Measurements from ENCODE around the gene KLF3.
"Not testable (repeated sequence)": the region's sequence is repeated elsewhere in the genome, so short reads cannot be mapped to it uniquely, and the experiment has no call there.

The KLF3 gene

DNA sequence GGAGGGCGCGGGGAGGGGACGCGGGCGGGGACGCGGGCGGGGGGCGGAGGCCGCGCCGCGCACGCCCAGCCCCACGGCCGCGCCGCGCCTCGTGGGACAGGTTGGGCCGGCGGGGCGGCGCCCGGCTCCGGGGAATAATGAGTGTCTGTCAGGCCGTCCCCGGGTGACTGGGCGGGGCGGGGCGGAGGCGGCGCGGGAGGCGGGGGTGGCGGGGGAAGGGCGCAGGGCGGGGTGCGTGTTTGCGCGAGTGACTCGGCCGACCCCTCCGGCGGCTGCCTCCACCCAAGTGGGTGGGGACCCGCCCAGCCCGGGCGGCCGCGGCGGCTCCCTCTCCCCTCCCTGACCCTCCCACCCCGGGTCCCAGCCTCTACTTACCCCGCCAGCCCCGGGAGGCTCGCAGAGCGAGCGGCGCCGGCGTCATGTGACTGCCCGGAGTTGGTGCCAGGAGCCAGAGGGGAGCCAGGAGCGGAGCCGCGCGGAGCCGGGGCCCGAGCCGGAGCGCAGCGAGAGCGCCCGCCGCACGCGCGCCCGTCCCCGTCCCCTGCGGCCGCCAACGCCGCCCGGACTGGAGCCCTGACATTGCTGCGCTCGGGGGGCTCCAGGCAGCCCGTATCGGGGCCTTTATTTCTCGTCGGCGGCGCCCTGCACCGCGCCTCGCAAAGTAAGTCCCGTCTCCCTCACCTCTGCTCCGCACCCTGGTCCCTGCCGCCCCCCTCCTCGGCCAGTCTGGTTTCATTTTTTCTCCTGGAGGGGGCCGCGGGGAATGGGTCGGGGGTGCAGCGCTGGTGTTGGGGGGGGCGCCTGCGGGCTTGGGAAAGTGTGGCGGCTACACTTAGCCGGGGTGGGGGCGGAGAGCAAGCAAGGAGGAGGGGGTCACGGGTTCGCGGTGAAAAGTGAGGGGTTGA, at the start of gene KLF3:
Gene KLF3, plus strand, starts transcription at position 399 of the 905 bp plus-strand sequence. CDS start 16,427 bp downstream, outside the sequence.
- FAIRE-seq, result no peak

DNA sequence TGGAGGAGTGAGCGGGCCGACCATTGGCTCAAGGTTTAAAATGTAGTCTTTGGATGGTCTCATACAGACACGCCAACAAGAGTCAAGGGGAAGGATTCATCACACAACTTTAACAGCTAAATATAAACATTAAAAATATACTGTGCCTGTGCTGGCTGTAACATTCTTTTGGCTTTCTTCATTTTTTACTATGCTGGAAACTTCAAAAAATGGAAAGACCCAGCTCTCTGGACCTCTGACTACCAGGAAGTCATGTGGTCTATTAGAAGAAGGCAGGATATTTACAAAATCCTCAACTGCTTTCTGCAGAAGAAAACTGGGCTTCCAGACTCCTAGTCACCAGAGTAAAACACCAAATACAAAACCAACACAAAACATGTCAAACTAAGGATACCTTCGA, 49.8 kb upstream of the KLF3 start:
- no peak for FAIRE-seq

DNA sequence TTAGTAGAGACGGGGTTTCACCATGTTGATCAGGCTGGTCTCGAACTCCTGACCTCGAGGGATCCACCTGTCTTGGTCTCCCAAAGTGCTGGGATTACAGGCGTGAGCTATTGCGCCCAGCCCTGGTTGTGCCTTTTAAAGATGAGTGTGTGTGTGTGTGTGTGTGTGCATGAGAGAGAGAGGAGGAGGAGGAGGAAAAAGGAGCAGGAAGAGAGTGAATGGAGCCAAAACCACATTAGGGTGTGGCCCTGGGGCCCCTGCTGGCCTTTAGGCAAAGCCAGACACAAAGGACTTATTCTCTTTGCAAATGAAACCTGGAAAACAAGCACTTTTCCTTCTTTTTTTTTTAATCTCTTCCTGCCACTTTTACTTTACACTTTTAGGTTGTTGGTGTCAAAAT, 48.2 kb upstream of the KLF3 start:
- no peak for FAIRE-seq

DNA sequence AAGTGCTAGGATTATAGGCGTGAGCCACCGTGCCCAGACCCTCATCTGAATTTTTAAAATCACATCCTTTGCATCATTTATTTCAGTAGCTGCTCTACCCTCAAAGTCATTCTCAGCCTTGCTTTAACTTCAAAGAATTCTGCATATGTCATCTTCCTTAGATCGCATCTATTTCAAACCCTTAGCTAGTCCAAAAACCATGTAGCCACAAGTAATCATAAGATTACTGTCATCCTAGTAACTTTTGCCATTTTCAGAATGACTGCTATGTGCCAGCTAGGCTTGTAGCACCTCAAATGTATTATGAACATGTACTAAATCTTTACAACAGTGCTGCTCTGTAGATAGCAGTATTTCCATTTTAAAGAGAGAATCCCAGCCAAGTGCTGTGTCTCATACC, 45.5 kb upstream of the KLF3 start:
- FAIRE-seq, result no peak

DNA sequence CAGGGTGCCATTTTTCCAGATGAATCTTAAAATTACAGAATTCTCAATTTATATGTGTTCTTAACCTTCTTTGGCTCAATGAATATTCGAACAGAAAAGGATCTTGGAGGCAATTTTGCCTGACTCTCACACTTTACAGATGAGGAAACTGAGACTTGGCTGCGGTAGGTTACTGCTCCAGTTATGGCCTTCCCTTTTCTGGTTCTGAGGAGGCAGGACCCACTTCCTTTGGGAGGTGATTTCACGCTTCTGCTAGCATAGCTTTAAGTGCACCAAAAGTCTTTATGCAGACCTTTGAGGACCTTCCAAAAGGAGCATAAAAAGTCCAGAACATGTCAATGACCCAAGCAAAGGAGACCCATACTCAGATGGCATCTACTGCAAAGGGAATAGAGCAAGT, 44.7 kb upstream of the KLF3 start:
- no peak for FAIRE-seq

DNA sequence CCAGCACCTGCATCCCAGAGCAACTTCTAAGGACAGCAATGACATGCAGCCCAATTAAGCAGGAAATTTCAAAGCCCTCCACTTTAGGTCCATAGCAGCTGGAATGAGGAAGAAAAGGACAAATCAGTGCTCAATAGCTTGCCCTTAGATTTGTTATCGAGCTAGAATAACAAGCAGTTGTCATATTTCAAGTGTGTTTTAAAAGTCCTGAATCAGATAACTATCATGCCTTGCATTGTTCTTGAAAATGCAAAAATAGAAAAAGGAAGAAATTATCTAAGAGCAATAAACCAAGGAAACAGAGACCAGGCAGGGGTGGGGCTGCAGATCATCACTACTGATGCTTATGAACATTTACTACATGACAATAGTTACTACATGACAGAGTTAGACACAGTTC, 43.9 kb upstream of the KLF3 start:
- FAIRE-seq, result no peak

DNA sequence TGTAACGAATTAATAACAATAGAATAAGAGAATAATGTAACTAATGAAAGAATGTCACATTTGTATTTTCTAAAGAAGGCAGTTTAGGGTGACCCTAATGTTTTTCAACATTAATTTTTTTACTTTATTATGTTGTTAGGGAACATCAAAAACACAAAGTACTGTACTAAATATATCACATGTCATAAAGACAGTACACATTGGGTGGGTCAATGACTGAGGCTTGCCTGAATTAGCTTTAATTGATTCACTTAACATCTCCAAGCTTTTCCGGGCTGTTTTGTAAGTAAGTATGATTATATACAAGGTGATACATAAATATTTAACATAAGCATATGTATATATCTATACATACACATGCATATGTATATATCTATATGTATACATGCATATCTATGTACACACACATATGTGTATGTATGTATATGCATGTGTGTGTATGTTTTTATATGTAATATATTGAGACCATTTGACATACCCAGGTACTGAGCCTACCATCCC, 43.4 kb upstream of the KLF3 start:
- FAIRE-seq, result no peak

DNA sequence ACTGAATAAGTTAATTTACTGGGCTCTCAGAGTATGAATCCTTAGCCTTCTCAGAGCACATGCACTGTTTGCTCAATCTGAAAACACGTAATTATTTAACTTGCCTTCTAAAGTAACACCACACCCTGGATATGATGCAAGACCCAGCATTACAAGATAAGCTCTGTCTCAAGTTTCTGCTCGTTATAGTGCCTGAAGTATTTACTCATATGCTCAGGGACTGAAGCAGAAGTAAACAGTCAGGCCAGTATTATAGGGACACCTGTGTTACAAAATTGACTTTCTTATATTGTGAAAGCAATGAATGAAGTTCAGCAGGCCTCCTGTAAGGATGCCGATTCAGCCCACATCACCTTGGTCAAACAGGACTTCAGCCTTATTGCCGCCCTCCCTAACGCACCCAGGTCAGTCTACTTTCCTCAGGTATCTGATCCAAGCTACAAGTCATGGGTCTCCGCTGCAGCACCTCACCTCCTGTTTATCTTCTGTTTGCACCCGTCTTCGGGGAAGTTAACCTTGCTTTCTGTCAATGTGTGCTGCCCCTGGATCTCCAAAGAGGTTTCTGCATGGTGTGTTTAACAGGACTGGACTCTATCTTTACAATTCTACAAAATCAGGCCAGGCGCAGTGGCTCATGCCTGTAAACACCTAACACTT, 42.8 kb upstream of the KLF3 start:
- no peak for FAIRE-seq

DNA sequence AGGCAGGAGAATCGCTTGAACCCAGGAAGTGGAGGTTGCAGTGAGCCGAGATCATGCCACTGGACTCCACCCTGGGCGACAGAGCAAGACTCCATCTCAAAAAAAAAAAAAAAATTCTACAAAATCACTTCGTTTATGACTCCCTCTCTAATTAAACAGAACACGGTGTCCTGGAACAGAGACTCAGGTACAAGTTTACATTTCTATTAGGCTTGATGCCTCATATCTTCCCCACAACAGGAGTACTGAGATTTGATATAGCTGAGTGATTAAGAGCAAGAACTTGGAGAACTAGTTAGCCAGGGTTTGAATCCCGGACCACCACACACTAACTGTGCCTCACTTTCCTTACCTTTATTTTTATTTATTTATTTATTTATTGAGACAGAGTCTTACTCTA, 42.2 kb upstream of the KLF3 start:
- no peak for FAIRE-seq

DNA sequence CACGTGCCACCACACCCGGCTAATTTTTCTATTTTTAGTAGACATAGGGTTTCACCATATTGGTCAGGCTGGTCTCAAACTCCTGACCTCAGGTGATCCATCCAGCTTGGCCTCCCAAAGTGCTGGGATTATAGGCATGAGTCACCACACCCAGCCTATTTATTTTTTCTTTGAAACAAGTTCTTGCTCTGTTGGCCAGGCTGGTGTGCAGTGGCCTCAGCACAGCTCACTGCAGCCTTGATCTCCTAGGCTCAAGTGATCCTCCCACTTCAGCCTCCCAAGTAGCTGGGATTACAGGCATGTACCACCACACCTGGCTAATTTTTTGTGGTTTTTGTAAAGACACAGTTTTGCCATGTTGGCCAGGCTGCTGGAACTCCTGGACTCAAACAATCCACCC, 41.7 kb upstream of the KLF3 start:
- FAIRE-seq, result not testable (repeated sequence)

DNA sequence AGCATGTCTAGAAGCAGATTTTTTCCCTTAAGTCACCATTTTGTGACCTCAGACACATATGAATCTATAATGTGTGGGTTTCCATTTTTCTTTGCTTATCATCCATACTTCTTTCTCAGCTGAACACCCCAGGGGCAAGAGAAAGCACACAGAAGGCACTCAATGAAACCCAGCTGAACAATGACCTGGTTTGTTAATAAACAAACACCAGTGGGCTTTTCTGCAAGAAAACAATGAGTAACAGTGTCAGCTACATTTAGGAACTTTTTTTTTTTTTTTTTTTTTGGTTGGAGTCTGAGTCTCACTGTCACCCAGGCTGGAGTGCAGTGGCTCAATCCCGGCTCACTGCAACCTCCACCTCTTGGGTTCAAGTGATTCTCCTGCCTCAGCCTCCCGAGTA, 40.7 kb upstream of the KLF3 start:
- FAIRE-seq, result no peak

DNA sequence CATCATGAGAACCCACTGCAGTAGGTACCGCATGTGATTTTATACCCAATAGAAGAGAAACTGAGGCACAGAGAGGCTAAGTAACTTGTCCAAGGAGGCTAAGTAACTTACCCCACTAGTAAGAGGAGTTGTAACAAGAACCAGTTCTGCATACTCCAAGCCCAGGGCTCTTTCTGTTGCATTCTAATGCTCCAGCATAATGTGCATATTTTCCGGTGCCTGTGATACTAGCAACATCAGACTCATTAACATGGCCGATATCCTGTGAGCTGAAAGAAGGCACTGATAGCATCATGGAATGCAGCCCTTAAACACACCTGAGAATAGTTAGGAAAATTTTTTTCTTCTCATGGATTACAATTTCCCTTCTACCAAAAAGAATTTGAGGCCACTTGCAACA, 39.7 kb upstream of the KLF3 start:
- FAIRE-seq, result no peak

DNA sequence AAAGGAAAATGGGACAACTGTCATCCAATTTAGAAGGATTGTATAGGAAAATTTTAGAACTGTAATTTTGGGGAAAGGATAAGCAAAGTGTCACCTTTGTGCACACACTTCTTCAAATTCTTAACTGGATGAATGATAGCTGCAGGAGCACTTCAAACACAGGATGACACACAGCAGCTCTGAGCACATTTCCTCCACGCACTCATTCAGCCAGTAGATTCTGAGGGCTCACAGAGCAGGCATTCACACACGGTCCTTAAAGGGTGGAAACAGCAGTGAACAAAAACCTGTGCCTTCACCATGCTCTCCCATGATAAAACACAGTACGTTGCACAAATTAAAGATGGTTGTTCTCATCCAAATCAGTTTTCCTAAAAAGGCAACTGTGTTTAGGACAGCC, 38.5 kb upstream of the KLF3 start:
- FAIRE-seq, result no peak

DNA sequence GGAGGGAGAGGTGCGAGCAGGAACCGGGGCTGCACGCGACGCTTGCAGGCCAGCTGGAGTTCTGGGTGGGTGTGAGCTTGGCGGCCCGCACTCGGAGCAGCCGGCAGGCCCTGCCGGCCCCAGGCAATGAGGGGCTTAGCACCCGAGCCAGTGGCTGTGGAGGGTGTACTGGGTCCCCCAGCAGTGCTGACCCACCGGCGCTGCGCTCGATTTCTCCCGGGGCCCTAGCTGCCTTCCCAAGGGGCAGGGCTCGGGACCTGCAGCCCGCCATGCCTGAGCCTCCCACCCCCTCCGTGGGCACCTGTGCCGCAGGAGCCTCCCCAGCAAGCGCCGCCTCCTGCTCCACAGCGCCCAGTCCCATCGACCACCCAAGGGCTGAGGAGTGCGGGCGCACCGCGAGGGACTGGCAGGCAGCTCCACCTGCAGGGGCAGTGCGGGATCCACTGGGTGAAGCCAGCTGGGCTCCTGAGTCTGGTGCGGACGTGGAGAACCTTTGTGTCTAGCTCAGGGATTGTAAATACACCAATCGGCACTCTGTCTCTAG, 37.0 kb upstream of the KLF3 start:
- not testable (repeated sequence) for FAIRE-seq

DNA sequence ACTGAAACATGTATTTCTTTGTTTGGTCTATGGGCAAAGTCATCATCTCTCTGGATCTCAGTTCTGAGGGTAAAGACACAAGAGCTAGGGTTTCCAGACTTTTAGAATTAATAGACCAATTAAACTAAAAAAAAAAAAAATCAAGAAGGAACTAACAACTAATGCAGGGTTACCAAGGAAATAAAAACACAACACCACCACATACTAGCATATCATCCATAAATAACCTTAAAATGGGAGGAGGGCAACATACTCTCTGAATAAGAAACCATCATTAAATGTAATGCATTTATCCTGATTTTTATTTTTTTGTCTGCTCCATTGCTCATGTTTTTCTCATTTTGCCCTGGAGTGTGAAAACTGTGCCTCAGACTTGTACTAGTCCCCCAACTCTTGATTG, 33.5 kb upstream of the KLF3 start:
- no peak for FAIRE-seq

DNA sequence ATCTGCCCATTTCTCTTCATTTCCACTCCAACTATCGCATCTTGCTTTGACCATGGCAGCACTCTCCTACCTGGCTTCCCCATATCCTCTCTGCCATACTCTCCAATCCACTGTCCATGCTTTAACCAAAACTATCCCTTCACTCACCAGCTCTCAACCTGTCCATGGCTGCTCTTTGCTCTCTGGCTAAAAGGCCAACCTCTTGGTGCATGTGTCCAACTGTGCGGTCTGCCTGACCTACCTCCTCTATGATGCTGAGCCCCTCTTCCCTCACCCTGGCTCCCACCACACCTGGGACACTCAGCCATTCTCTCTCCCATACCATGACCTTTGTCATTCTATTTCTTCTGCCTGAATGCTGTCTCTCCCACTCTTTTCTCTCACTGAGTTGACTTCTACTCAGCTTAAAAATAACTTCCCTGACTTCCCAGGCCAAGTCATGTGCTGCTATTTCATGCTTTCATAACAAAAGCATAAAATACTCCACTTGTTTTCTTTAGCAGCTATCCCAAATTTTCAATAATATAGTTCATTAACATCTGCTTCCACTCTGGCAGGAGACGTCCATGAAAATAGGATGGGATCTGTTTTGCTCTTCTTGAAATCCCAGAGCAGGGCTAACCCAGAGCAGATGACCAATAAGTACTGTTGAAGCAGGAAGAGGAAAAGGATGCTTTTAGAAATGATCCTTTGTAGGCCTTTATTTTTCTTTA, 29.8 kb upstream of the KLF3 start:
- peak; percentile 88 for FAIRE-seq

DNA sequence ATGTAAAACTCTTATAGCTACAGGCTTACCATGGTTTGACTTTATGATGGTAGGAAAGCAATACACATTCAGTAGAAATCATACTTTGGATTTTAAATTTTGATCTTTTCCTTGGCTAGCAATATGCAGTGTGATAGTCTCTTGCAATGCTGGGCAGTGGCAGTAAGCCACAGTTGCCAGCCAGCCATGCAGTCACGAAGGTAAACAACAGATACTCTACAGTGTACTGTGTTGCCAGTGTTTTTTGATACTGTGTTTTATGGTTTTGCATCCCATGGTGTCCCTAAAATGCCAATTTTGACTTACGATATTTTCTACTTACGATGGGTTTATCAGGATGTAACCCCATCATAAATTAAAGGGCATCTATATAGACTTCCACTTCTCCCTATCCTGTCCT, 24.8 kb upstream of the KLF3 start:
- FAIRE-seq, result no peak

DNA sequence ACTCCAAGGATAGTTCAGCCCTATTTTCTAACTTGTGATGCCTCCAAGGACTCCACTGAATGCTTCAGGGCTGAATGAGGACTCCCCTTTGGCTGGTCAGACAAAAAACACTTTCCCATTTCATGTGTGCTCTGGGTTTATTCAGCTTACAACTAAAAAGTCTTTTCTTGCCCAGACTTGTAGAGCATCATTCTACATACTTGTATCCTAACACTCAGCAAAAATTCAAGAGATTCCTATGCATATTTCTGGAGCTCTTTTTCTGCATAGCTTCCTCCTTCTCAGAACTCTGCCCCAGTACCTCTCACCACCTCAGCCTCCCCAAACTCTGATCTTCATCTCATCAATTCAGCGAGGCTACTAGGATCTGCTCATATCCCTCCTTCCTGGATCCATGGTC, 22.2 kb upstream of the KLF3 start:
- FAIRE-seq, result no peak

DNA sequence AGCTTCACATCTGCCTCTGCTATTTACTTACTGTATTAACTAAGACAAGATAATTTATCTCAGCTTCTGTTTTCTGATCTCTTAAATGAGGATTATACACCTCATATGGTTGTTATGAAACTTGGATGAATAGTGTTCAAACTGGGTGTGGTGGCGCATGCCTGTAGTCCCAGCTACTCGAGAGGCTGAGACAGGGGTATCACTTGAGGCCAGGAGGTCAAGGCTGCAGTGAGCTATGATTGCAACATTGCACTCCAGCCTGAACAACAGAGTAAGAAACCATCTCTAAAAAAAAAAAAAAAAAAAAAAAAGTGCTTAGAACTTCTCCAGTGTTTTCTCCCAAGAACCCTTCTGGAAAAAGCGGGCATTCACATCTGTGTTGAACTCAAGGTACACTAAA, 19.8 kb upstream of the KLF3 start:
- FAIRE-seq, result no peak

DNA sequence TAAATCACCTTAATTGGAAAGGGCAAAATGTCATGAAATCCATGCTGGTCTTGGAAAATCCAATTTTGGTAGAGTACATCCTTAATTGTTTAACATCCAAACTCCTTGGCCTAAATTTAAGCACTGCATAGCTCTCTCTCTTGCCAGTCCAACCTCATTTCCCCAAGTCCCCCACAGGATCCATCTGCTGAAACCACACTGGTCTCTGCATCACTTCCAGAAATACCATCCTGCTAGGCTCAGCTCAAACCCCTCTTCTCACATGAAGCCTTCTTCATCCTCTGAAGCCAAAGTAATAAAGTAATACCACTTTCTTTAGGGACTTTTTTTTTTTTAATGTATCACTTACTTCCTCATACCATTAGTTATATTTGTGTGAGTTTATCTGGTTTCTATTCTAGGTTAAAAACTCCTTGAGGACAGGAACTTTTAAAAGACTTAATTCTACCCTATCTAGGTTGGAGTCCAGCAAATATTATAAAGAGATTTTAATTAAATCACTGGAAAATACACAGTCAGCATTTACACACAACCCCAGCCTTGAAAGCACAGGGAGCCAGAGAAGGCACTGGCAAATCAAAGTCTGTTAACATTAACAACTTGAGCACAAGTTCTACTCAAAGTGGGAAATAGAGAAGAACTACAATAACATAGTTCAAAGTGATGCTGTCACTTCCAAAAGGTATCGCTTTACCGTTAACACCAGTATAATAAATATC, 16.7 kb upstream of the KLF3 start:
- no peak for FAIRE-seq

DNA sequence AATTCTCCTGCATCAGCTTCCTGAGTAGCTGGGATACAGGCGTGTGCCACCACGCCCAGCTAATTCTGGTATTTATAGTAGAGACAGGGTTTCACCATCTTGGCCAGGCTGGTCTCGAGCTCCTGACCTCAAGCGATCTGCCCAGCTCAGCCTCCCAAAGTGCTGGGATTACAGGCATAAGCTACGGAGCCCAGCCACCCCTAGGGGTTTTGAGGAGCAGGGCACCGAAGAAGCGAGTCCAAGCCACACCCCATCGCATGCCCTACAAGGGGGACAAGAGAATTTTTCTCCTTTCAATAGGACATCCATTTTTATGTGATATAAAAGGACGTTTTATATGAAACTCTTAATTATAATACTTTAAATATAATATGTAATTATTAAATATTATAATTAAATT, 13.9 kb upstream of the KLF3 start:
- FAIRE-seq, result no peak

DNA sequence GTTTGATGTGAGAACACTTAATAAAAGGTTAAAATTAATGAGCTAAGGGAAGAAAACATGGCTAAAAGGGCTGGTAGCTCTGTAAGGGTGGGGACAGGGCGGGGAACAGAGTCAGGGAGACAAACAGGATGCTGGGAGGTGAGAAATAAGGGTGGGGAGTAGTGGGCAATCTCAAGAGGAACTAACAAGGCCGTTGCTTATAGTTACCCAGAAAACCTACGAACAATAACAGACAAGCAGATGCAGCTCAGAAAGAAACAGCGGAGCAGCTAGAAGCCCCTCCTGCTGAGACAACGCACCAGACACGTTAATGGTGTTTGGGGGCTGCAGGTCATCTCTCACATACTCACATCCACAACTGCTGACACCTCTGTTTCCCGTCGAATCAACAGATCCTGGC, 9.7 kb upstream of the KLF3 start:
- no peak for FAIRE-seq

DNA sequence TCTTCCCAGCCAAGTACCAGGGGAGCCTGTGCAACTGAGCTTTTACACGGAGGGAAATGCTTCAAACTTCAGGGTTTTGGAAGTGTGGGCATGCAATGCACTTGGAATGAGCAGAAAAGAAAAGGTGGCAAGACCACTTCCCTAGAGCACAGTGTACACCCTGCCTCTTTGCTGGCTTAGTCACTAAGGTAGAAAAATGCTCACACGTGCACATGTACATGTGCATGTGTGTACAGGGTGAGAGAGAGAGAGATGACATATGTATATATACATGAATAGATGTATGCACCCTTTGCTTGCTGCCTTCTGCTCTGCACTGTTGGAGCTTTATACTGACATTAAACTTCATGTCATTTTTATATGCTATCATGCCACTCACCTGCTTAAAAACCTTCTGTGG, 7.9 kb upstream of the KLF3 start:
- no peak for FAIRE-seq

Data from endometrium (tissue), 2 donors.